Hematopoietic multipotent progenitor cell treated with erythropoietin and hydrocortisone succinate and interleukin-3 and kit ligand, for 15 days (in vitro differentiated cells): ENCODE results near the gene SH2D2A.

Experiments
- DNase-seq: peaks from one replicate; pipeline ENCODE4 v3.0.0-alpha.2; 2015; ENCODE audit warnings: low spot score

The SH2D2A gene

GRCh38 chr1:156847591-156848460 is 31.2 kb upstream of the SH2D2A start:
- DNase-seq, result no peak

- DNase-seq, result no peak
Observed at GRCh38 chr1:156846643-156847042, 30.0 kb upstream of the SH2D2A start.

GRCh38 chr1:156845953-156846545 is 29.4 kb upstream of the SH2D2A start:
- DNase-seq, result no peak

GRCh38 chr1:156845055-156845952 is 28.7 kb upstream of the SH2D2A start:
- no peak for DNase-seq

- DNase-seq, result no peak
Observed at GRCh38 chr1:156844638-156845037, 28.0 kb upstream of the SH2D2A start.

- no peak for DNase-seq
Observed at GRCh38 chr1:156844102-156844501, 27.5 kb upstream of the SH2D2A start.

GRCh38 chr1:156842618-156843300 is 26.1 kb upstream of the SH2D2A start:
- DNase-seq, result no peak

GRCh38 chr1:156841295-156841855 is 24.7 kb upstream of the SH2D2A start:
- DNase-seq, result no peak

GRCh38 chr1:156840898-156841279 is 24.2 kb upstream of the SH2D2A start:
- DNase-seq, result no peak

GRCh38 chr1:156840186-156840897 is 23.7 kb upstream of the SH2D2A start:
- DNase-seq, result no peak

- DNase-seq, result no peak
Observed at GRCh38 chr1:156839426-156840109, 22.9 kb upstream of the SH2D2A start.

GRCh38 chr1:156838972-156839371 is 22.3 kb upstream of the SH2D2A start:
- DNase-seq, result peak; percentile 60

GRCh38 chr1:156836892-156837291 is 20.2 kb upstream of the SH2D2A start:
- DNase-seq, result no peak

- DNase-seq, result no peak
Observed at GRCh38 chr1:156836041-156836654, 19.5 kb upstream of the SH2D2A start.

- no peak for DNase-seq
Observed at GRCh38 chr1:156834322-156834721, 17.7 kb upstream of the SH2D2A start.

GRCh38 chr1:156833603-156834002 is 17.0 kb upstream of the SH2D2A start:
- no peak for DNase-seq

- DNase-seq, result no peak
Observed at GRCh38 chr1:156832434-156832833, 15.8 kb upstream of the SH2D2A start.

GRCh38 chr1:156828400-156829124 is 11.9 kb upstream of the SH2D2A start:
- no peak for DNase-seq

- no peak for DNase-seq
Observed at GRCh38 chr1:156826630-156827029, 10.0 kb upstream of the SH2D2A start.
